K562 (cell line): Measurements from ENCODE around the gene HDC.

Experiments
- BHLHE40 ChIP-seq: IDR thresholded peaks from 2 replicates; pipeline ENCODE4 v1.6.1; 2011; ENCODE audit warnings: low read length, improper control_type of control experiment
- CREB3L1 ChIP-seq: fragments of 450-650 bp; IDR thresholded peaks from 2 replicates; pipeline ENCODE4 v1.6.1; 2014; ENCODE audit warnings: low read depth, mild to moderate bottlenecking, moderate library complexity, borderline replicate concordance
- HIVEP1 ChIP-seq: fragments of 250-450 bp; sonication (Bioruptor Pico); IDR thresholded peaks from 2 replicates; pipeline ENCODE4 v1.4.0; 2020; ENCODE audit warnings: mild to moderate bottlenecking
- KDM4B ChIP-seq, 2 experiments: fragments of 450-650 bp in 1 of 2; sonication (generic) in 1 of 2; IDR thresholded peaks; 2 replicates each; pipeline ENCODE4 v1.6.1; 2016 to 2017; ENCODE audit warnings: borderline replicate concordance in 2 of 2, antibody characterized with exemption in 1 of 2, low read depth in 1 of 2, mild to moderate bottlenecking in 1 of 2
- NFIC ChIP-seq: fragments of 450-650 bp; IDR thresholded peaks from 2 replicates; pipeline ENCODE4 v1.6.1; 2017; ENCODE audit warnings: mild to moderate bottlenecking, inconsistent platforms
- SMARCB1 ChIP-seq: IDR thresholded peaks from 2 replicates; pipeline ENCODE4 v1.6.1; 2011; ENCODE audit warnings: improper control_type of control experiment, low read depth; ENCODE audit not compliant: insufficient read length
- STAT5B ChIP-seq: fragments of 250-450 bp; sonication (Bioruptor Pico); IDR thresholded peaks from 2 replicates; pipeline ENCODE4 v1.8.0; 2021; ENCODE audit warnings: mild to moderate bottlenecking, inconsistent platforms
- ZFP30 ChIP-seq: fragments of 250-450 bp; sonication (Bioruptor Pico); IDR thresholded peaks from 2 replicates; pipeline ENCODE4 v1.8.0; 2022; ENCODE audit warnings: moderate library complexity, mild to moderate bottlenecking, inconsistent platforms, borderline replicate concordance
- TF ChIP-seq, protein P1 (sequence below), 2 experiments: fragments of 450-650 bp in 1 of 2; sonication (generic) in 1 of 2; formaldehyde crosslinking in 1 of 2; IDR thresholded peaks in 1 of 2; conservative IDR thresholded peaks in 1 of 2; 2 replicates each; pipeline versions ENCODE4 v1.6.1 to v1.8.1; 2016 to 2023; ENCODE audit warnings: mild to moderate bottlenecking in 2 of 2, moderate library complexity in 2 of 2, inconsistent platforms in 1 of 2, missing genetic modification reagents in 1 of 2

DNA sequence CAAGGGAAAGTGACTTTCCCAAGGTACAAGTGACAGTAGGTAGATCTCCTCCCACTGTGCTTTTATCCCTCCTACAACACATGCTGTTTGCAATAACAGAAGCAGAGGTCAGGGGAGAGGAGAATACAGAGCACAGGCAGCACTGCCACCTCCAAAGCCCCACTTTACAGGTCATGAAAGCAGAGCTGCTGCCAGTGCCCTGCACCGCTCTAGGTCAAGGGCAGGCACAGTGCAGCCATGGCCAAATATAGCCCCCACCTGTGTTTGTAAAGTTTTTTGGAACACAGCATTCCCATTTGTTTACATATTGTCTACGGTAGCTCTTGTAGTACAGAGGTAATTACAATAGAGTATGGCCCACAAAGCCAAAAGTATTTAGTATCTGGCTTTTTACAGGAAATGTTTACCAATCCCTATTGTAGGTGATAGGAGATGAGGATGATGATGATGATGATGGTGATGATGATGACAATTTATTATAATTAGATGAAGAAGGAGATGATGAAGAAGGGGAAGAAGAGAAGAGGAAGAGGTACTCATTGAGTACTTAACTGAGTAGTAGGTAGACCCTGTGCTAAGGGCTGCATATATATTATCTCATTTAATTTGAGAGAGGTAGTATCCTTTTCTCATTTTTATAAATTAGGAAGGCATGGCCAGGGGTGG is 20.4 kb downstream of the HDC start:
- TF ChIP-seq STAT5B (CRISPR knock-in tag) (no peak), NFIC (no peak), KDM4B (IDR thresholded peaks at IDR 0.05; ENCODE audit: borderline replicate concordance in 2 of 2, low read depth in 1 of 2) (no peak), HIVEP1 (no peak), CREB3L1 (no peak), SMARCB1 (no peak), BHLHE40 (no peak), ZFP30 (CRISPR knock-in tag) (no peak)
- TF ChIP-seq, protein P1, sequence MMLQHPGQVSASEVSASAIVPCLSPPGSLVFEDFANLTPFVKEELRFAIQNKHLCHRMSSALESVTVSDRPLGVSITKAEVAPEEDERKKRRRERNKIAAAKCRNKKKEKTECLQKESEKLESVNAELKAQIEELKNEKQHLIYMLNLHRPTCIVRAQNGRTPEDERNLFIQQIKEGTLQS (IDR thresholded peaks at IDR 0.05): no peak
- TF ChIP-seq, protein P1 (CRISPR knock-in tag; conservative IDR thresholded peaks at IDR 0.05): no peak
